Inflammatory macrophage treated with lipopolysaccharide for 1 hour (primary cell): ENCODE measurements around the gene PTCHD4.

Source experiments
- DNase-seq, 2 donors: peaks; one replicate each; pipeline ENCODE4 v3.0.0-alpha.2; 2020 to 2022

Gene PTCHD4

GRCh38 chr6:48099713-48100587 is 11.0 kb downstream of the PTCHD4 start:
- DNase-seq, result no peak

- DNase-seq, result no peak
These were observed 12.1 kb downstream of the PTCHD4 start for GRCh38 chr6:48098923-48099322.

GRCh38 chr6:48092550-48093217 is 18.3 kb downstream of the PTCHD4 start:
- no peak for DNase-seq

- no peak for DNase-seq
These were observed 20.5 kb downstream of the PTCHD4 start for GRCh38 chr6:48090546-48090945.

DNA sequence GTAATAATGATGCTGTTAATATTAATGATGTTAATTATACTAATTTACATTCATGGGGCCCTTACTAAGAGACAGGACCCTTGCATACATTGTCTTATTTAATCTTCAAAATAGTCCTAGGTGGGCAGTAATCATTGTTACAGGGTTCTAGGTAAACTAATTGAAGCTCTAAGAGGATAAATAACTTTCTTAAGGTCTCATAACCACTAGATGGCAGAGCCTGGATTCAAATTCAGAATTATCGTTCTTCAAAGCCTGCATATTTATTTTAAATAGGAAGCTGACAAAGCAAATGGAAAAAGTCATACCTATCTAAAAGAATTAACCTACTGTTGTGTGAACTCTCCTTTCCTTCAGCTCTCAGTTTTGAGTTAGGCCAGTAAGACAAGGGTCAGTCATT is 23.5 kb downstream of the PTCHD4 start:
- DNase-seq, result no peak

GRCh38 chr6:48086187-48086586 is 24.8 kb downstream of the PTCHD4 start:
- DNase-seq, result no peak

DNA sequence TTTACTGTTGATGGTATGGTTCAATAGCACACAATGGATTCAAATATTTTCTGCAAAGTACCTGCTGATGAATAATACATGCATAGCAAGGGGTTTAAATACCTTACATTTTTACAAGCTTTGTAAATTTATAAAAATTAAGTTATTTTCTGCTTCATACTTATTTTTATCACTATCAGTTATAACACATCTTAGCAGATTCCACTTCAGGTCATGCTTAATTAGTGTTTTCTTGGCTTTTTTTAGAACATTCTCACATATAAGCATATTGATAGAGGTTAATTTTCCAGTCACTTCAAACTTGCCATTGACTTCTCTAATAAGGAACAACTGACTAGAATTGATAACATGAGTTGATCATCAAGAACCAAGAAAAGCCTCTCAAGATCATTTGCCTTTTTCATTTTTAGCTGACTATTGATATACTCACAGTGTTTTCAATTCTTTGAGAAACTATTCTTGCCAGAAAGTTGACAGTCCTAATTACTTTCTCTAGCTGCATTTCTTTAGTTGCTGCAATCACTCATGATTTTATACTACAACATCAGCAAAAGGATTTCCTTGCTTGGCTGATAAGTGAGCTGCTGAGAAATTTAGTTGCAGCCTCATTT is 25.8 kb downstream of the PTCHD4 start:
- DNase-seq, result no peak

DNA sequence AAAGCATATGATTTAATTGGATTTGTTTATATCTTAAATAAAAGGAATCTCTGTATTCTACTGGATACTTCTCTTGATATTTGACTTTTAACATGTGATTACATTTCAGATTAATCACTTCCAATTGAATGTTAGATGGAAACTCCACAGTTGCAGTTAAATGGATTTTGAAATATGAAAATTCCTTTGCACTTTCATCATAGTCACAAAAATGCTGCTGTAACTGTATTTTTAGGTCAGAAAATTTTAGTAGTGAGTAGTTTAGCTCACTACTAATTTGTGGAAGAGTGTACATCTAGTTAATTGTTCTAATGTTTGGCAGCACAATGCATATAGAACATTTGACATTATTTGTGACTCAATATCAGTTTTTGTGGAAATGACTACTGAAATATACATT is 26.8 kb downstream of the PTCHD4 start:
- peak in 1 of 2 donors; percentile 48 for DNase-seq

- DNase-seq, result no peak
These were observed 30.6 kb downstream of the PTCHD4 start for GRCh38 chr6:48080227-48081009.

- no peak for DNase-seq
These were observed 32.9 kb downstream of the PTCHD4 start for GRCh38 chr6:48078120-48078519.

- no peak for DNase-seq
These were observed 35.8 kb downstream of the PTCHD4 start for GRCh38 chr6:48075181-48075580.

- no peak for DNase-seq
These were observed 36.8 kb downstream of the PTCHD4 start for GRCh38 chr6:48073976-48074767.

DNA sequence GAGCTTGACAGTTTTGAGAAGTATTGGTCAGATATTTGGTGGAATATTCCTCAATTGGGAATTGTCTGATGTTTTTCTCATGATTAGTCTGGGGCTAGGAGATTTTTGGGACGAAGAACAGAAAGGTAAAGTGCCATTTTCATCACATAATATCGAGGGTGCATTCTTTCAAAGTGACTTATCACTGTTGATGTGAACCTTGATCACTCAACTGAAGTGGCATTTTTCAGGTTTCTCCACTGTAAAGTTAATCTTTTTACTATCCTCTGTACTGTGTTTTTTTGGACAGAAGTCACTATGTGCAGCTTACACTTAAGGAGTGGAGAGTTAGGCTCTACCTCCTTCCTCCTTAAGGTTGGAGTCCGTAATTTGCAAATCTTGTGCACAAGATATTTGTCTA is 39.2 kb downstream of the PTCHD4 start:
- DNase-seq, result no peak

- DNase-seq, result no peak
These were observed 41.7 kb downstream of the PTCHD4 start for GRCh38 chr6:48069280-48069679.

GRCh38 chr6:48068278-48069251 is 42.4 kb downstream of the PTCHD4 start:
- DNase-seq, result no peak

- no peak for DNase-seq
These were observed 43.1 kb downstream of the PTCHD4 start for GRCh38 chr6:48067886-48068277.

DNA sequence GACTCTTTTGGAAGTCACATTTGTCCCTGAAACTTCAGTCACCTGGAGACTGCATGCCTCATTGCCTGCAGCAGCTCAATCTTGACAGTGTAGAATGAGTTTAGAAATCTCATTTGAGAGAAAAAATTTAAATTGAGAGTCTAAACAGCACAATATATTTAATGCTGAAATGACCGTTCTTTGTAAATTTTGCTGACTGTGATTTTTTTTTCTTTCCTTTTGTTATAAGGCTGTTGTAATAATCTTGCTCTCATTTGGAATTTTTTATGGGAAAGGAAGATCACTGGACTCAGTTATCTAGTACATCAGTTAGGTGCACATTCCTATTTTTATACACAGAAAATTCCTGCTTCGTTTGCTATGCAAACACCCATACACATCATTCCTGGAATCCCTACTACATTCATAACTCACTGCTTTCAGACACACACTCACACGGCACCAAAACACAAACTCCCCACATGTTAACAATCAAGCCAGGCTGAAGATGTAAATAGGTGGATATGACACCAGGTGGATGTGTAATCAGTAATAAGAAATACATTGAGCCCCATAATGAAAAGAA is 43.8 kb downstream of the PTCHD4 start:
- DNase-seq, result no peak

- DNase-seq, result no peak
These were observed 49.6 kb downstream of the PTCHD4 start for GRCh38 chr6:48061265-48061990.
